HepG2 (cell line): ENCODE data around the gene EDEM1. TPM values are rescaled to one million over a fixed set of nuclear protein-coding genes. Genes with fewer than 3 reads are reported as not detected.

Source experiments
- ATAC-seq: fragments of 200-7000 bp; cut with Tn5 transposase; 3 replicates; pipeline ENCODE4 v1.9.1; 2020; ENCODE audit warnings: mild to moderate bottlenecking, moderate library complexity
- BruUV-seq: library from RNA; stranded (reverse); fragments of 400-500 nt; replicated peaks from 2 replicates; lab custom pipeline; 2021; lab: Mats Ljungman, UMichigan
- CTCF ChIA-PET: fragments of 300-600 bp; formaldehyde crosslinking; extraction: SDS; loops from one replicate; lab custom pipeline; 2021; ENCODE audit warnings: low total read pairs, inconsistent platforms, low intra/inter-chr PET ratio; lab: Yijun Ruan, JAX
- POLR2A ChIA-PET: fragments of 350-600 bp; sonication (Branson Sonifier 250); formaldehyde crosslinking; loops from one replicate; lab custom pipeline; 2020; ENCODE audit warnings: antibody characterized with exemption, inconsistent platforms; lab: Yijun Ruan, JAX
- DNase-seq: peaks from one replicate; pipeline ENCODE4 v3.0.0-alpha.2; 2015; ENCODE audit warnings: low spot score
- FAIRE-seq: peaks from 3 replicates; lab custom pipeline; 2011; peaks lifted over from hg19 to GRCh38; lab: Jason Lieb, UNC
- H2AFZ ChIP-seq: one replicate; pipeline ENCODE4 v1.6.1; 2011; ENCODE audit warnings: low read length, inconsistent platforms
- H3K27ac ChIP-seq: fragments of 300-600 bp; 3 replicates; pipeline ENCODE4 v1.8.0; 2011; ENCODE audit warnings: mixed run types, mild to moderate bottlenecking, mixed read lengths, low read length, inconsistent platforms; ENCODE audit not compliant: insufficient read depth; ENCODE audit errors: extremely low read length
- H3K27me3 ChIP-seq, 2 experiments: fragments of 200-600 bp in 1 of 2; 2 replicates in 1 of 2; 3 replicates in 1 of 2; pipeline versions ENCODE4 v1.6.0 to v1.8.0; 2011; ENCODE audit warnings: low read length in 2 of 2, mild to moderate bottlenecking in 2 of 2, moderate library complexity in 2 of 2, inconsistent platforms in 1 of 2; ENCODE audit not compliant: insufficient read depth in 2 of 2, control insufficient read depth in 1 of 2
- H3K36me3 ChIP-seq, 2 experiments: fragments of 200-600 bp in 1 of 2; replicated peaks in 1 of 2; 2 replicates in 1 of 2; 3 replicates in 1 of 2; pipeline versions ENCODE4 v1.5.1 to v1.8.0; 2011; ENCODE audit warnings: low read length in 2 of 2, inconsistent platforms in 1 of 2; ENCODE audit not compliant: insufficient read depth in 2 of 2, control insufficient read depth in 1 of 2
- H3K4me1 ChIP-seq: 2 replicates; pipeline ENCODE4 v1.5.1; 2012; ENCODE audit warnings: low read length, inconsistent platforms; ENCODE audit not compliant: insufficient read depth
- H3K4me2 ChIP-seq: 2 replicates; pipeline ENCODE4 v1.6.0; 2011; ENCODE audit warnings: low read depth, low read length, inconsistent platforms
- H3K4me3 ChIP-seq, 3 experiments: fragments of 200-600 bp in 1 of 3; sonication (generic), shearing (Covaris generic) in 1 of 3; replicated peaks in 1 of 3; 2 replicates each; pipeline ENCODE4 v1.5.1; 2011 to 2016; ENCODE audit warnings: low read length in 3 of 3, inconsistent platforms in 2 of 3, low read depth in 2 of 3, mild to moderate bottlenecking in 2 of 3, control low read depth in 1 of 3, mixed read lengths in 1 of 3; ENCODE audit not compliant: insufficient read depth in 1 of 3
- H3K79me2 ChIP-seq: one replicate; pipeline ENCODE4 v1.6.1; 2011; ENCODE audit warnings: low read length, inconsistent platforms; ENCODE audit not compliant: insufficient read depth
- H3K9ac ChIP-seq: 2 replicates; pipeline ENCODE4 v1.6.0; 2011; ENCODE audit warnings: mild to moderate bottlenecking, low read depth, low read length, inconsistent platforms; ENCODE audit not compliant: insufficient read depth
- H3K9me3 ChIP-seq: 2 replicates; pipeline ENCODE4 v1.5.1; 2012; ENCODE audit warnings: mild to moderate bottlenecking, low read length
- H4K20me1 ChIP-seq: 2 replicates; pipeline ENCODE4 v1.6.0; 2011; ENCODE audit warnings: inconsistent platforms, mild to moderate bottlenecking, low read length, moderate library complexity; ENCODE audit not compliant: insufficient read depth
- DNMT3B ChIP-seq: conservative IDR thresholded peaks from 2 replicates; pipeline ENCODE4 v1.6.1; 2016; ENCODE audit warnings: missing biosample characterization, control low read depth
- KDM1A ChIP-seq: IDR thresholded peaks from 2 replicates; pipeline ENCODE4 v1.6.1; 2016; ENCODE audit warnings: missing compliant biosample characterization
- SNRNP70 ChIP-seq: fragments of 200-400 bp; formaldehyde crosslinking; IDR thresholded peaks from 2 replicates; pipeline ENCODE4 v1.6.1; 2017; ENCODE audit warnings: mild to moderate bottlenecking, low read depth, low read length, moderate library complexity
- ZNF574 ChIP-seq: sonication (generic); formaldehyde crosslinking; IDR thresholded peaks from 2 replicates; pipeline ENCODE4 v1.4.0; 2020; ENCODE audit warnings: missing genetic modification reagents
- ZNF589 ChIP-seq: sonication (generic); formaldehyde crosslinking; conservative IDR thresholded peaks from 2 replicates; pipeline ENCODE4 v1.8.0; 2022; ENCODE audit warnings: mild to moderate bottlenecking, moderate library complexity, missing genetic modification reagents
- ZNF598 ChIP-seq: sonication (generic); formaldehyde crosslinking; IDR thresholded peaks from 2 replicates; pipeline ENCODE4 v1.5.1; 2020; ENCODE audit warnings: mild to moderate bottlenecking, missing genetic modification reagents, borderline replicate concordance
- ZNF710 ChIP-seq: sonication (generic); formaldehyde crosslinking; IDR thresholded peaks from 2 replicates; pipeline ENCODE4 v1.5.0; 2020; ENCODE audit warnings: mild to moderate bottlenecking, missing genetic modification reagents, borderline replicate concordance
- WGBS: methylation state at CpG from one replicate; pipeline ENCODE4 v1.1.6; 2017; ENCODE audit warnings: low lambda C conversion rate; 5-methylcytosine and 5-hydroxymethylcytosine counted together
- in situ Hi-C: cut with HindIII; loops from 2 replicates; pipeline ENCODE4 v1.10.0; 2017; ENCODE audit warnings: low pct_unique_long_range_greater_than_20kb; ENCODE audit not compliant: extremely low pct_ligation_motif_present
- intact Hi-C: fragments of 100-400 bp; cut with micrococcal nuclease; formaldehyde crosslinking; loops from one replicate; pipeline ENCODE4 v1.10.0; 2022; ENCODE audit not compliant: unreplicated experiment
- polyA plus RNA-seq, 8 experiments: library from polyadenylated mRNA; depleted of rRNA in 3 of 8; stranded (reverse) in 7 of 8; unstranded in 1 of 8; fragments of >200 nt; fragmentation: Illumina TruSeq in 4 of 8; extraction: Trizol in 4 of 8; gene quantifications; 2 replicates each; pipeline versions ENCODE4 v1.2.1 to v1.2.3, GENCODE V29; 2011 to 2016; ENCODE audit warnings: low read depth in 4 of 8, missing spikeins in 1 of 8, mixed read lengths in 1 of 8; ENCODE audit not compliant: insufficient read depth in 1 of 8
- total RNA-seq, 5 experiments: library from RNA; depleted of rRNA; stranded (reverse); fragments of >200 nt; fragmentation: Illumina TruSeq; extraction: Trizol; gene quantifications; 2 replicates each; pipeline ENCODE4 v1.2.3, GENCODE V29; 2016; ENCODE audit warnings: low read depth in 1 of 5

EDEM1 gene
- total and polyA plus RNA-seq, 2 of the 13 experiments (the other 11 are each of a cell fraction or from before 2014, with no cell fraction given) = 13.8 to 25.8 TPM

GRCh38 chr3:5140839-5141238 is 46.7 kb upstream of the EDEM1 start:
- Histone ChIP-seq H3K4me3 (no peak overlapping the region), H3K36me3 (0 out of 5 replicates have a peak, but pooled peaks cover 0 to 8% of the 10 kb centered on the region in 2 experiments), H3K4me2 (no peak overlapping the region), H3K9ac (no peak overlapping the region), H4K20me1 (peaks cover 14% of the 10 kb centered on the region; the same call in 1 of the 2 replicates), H2AFZ (no peak overlapping the region), H3K4me1 (peaks cover 39% of the 10 kb centered on the region), H3K9me3 (no peaks in the 10 kb centered on the region), H3K79me2 (peaks cover 89% of the 10 kb centered on the region), H3K27me3 (no peaks in the 10 kb centered on the region), H3K27ac (no peak overlapping the region)
- BruUV-seq = no TSS peak
- intact Hi-C loops = no loop called here
- FAIRE-seq (no peak), DNase-seq (no peak), ATAC-seq (no peak)
- TF ChIP-seq ZNF589 (CRISPR knock-in tag) = no peak
- TF ChIP-seq KDM1A = no peak
- no peak for TF ChIP-seq SNRNP70
- TF ChIP-seq ZNF574 (CRISPR knock-in tag) = no peak
- TF ChIP-seq DNMT3B (CRISPR knock-in tag) = no peak
- no peak for TF ChIP-seq ZNF598 (CRISPR knock-in tag)
- TF ChIP-seq ZNF710 (CRISPR knock-in tag) = no peak
- WGBS = 92% methylated on average over 6 of the region's 6 CpGs
- CTCF ChIA-PET = no interaction called here
- POLR2A ChIA-PET = no interaction called here
- in situ Hi-C loops = no loop called here
